GM12878 (cell line): ENCODE data around the gene BRF1. TPM values are rescaled to one million over a fixed set of nuclear protein-coding genes. Genes with fewer than 3 reads are reported as not detected.

Experiments used
- ATAC-seq: fragments of 200-7000 bp; cut with Tn5 transposase; 3 replicates; pipeline ENCODE4 v1.9.1; 2020; ENCODE audit warnings: mild to moderate bottlenecking, moderate library complexity
- BruUV-seq: library from RNA; stranded (reverse); fragments of 400-500 nt; replicated peaks from 2 replicates; lab custom pipeline; 2021; lab: Mats Ljungman, UMichigan
- CTCF ChIA-PET: fragments of 300-600 bp; sonication (Branson Sonifier 250); formaldehyde crosslinking; extraction: SDS; loops from one replicate; lab custom pipeline; 2021; ENCODE audit warnings: inconsistent platforms; lab: Yijun Ruan, JAX
- POLR2A ChIA-PET: fragments of 350-600 bp; formaldehyde crosslinking; extraction: SDS; loops from one replicate; lab custom pipeline; 2021; ENCODE audit warnings: inconsistent platforms; lab: Charles Lee
- RAD21 ChIA-PET: fragments of 300-600 bp; sonication (Branson Sonifier 250); formaldehyde crosslinking; loops from one replicate; lab custom pipeline; 2023; ENCODE audit warnings: antibody characterized with exemption; ENCODE audit not compliant: unreplicated experiment; lab: Charles Lee
- SMC1A ChIA-PET: fragments of 300-600 bp; sonication (Branson Sonifier 250); formaldehyde crosslinking; loops from one replicate; lab custom pipeline; 2023; ENCODE audit not compliant: unreplicated experiment, uncharacterized antibody; lab: Charles Lee
- DNase-seq: peaks from one replicate; pipeline ENCODE4 v3.0.0-alpha.2; 2011; ENCODE audit warnings: low read depth, low spot score
- FAIRE-seq: peaks from 3 replicates; lab custom pipeline; 2011; peaks lifted over from hg19 to GRCh38; lab: Jason Lieb, UNC
- H2AFZ ChIP-seq: 2 replicates; pipeline ENCODE4 v1.6.0; 2011; ENCODE audit warnings: low read depth, low read length, control low read depth; ENCODE audit not compliant: control insufficient read depth
- H3K27ac ChIP-seq: 2 replicates; pipeline ENCODE4 v1.5.1; 2011; ENCODE audit warnings: control low read depth; ENCODE audit not compliant: control insufficient read depth, insufficient read depth
- H3K27me3 ChIP-seq, 2 experiments: replicated peaks in 1 of 2; 2 replicates each; pipeline versions ENCODE4 v1.6.0 to v1.6.1; 2011; ENCODE audit warnings: low read length in 1 of 2; ENCODE audit not compliant: control insufficient read depth in 2 of 2, insufficient read depth in 2 of 2
- H3K36me3 ChIP-seq, 2 experiments: 2 replicates each; pipeline ENCODE4 v1.5.1; 2011; ENCODE audit warnings: low read length in 1 of 2; ENCODE audit not compliant: control insufficient read depth in 2 of 2, insufficient read depth in 2 of 2
- H3K4me1 ChIP-seq: 2 replicates; pipeline ENCODE4 v1.6.1; 2011; ENCODE audit warnings: mild to moderate bottlenecking, low read length, moderate library complexity, mixed read lengths; ENCODE audit not compliant: control insufficient read depth, insufficient read depth
- H3K4me2 ChIP-seq: 2 replicates; pipeline ENCODE4 v1.6.0; 2011; ENCODE audit warnings: control low read depth; ENCODE audit not compliant: control insufficient read depth, insufficient read depth
- H3K4me3 ChIP-seq: fragments of 200-600 bp; sonication (generic); 2 replicates; pipeline ENCODE4 v1.5.1; 2016
- H3K79me2 ChIP-seq: 2 replicates; pipeline ENCODE4 v1.6.0; 2011; ENCODE audit warnings: low read length; ENCODE audit not compliant: control insufficient read depth, insufficient read depth
- H3K9ac ChIP-seq: 2 replicates; pipeline ENCODE4 v1.8.0; 2011; ENCODE audit warnings: low read length, control low read depth, mixed read lengths; ENCODE audit not compliant: control insufficient read depth, insufficient read depth
- H3K9me3 ChIP-seq: replicated peaks from 3 replicates; pipeline ENCODE4 v1.5.1; 2011; ENCODE audit warnings: mild to moderate bottlenecking, low read length; ENCODE audit not compliant: control insufficient read depth, insufficient read depth
- H4K20me1 ChIP-seq: 2 replicates; pipeline ENCODE4 v1.6.0; 2011; ENCODE audit not compliant: control insufficient read depth, insufficient read depth
- ATF3 ChIP-seq: IDR thresholded peaks from 2 replicates; pipeline ENCODE4 v1.6.1; 2011; ENCODE audit warnings: low read depth, mild to moderate bottlenecking, low read length, moderate library complexity, borderline replicate concordance; ENCODE audit errors: extremely low read depth
- BHLHE40 ChIP-seq, 2 experiments: fragments of 450-650 bp in 1 of 2; IDR thresholded peaks; 2 replicates each; pipeline ENCODE4 v1.6.1; 2011 to 2017; ENCODE audit warnings: low read depth in 2 of 2, borderline replicate concordance in 1 of 2, improper control_type of control experiment in 1 of 2, low read length in 1 of 2, mild to moderate bottlenecking in 1 of 2
- HDAC6 ChIP-seq: fragments of 200-600 bp; sonication (generic); IDR thresholded peaks from one replicate; pipeline ENCODE4 v1.8.0; 2017; ENCODE audit warnings: antibody characterized with exemption; ENCODE audit not compliant: unreplicated experiment
- HDGF ChIP-seq: fragments of 450-650 bp; IDR thresholded peaks from 2 replicates; pipeline ENCODE4 v1.6.1; 2016; ENCODE audit warnings: antibody characterized with exemption
- HSF1 ChIP-seq: fragments of 150-350 bp; IDR thresholded peaks from 2 replicates; pipeline ENCODE4 v1.6.1; 2014; ENCODE audit warnings: mild to moderate bottlenecking, low read depth, low read length
- IRF4 ChIP-seq: IDR thresholded peaks from 2 replicates; pipeline ENCODE4 v1.6.1; 2011; ENCODE audit warnings: low read depth, low read length
- JUND ChIP-seq: IDR thresholded peaks from 2 replicates; pipeline ENCODE4 v1.6.1; 2012; ENCODE audit warnings: low read depth, mild to moderate bottlenecking, low read length, improper control_type of control experiment, moderate library complexity
- MEF2A ChIP-seq: IDR thresholded peaks from 2 replicates; pipeline ENCODE4 v1.6.1; 2011; ENCODE audit warnings: low read depth, mild to moderate bottlenecking, low read length, moderate library complexity; ENCODE audit not compliant: insufficient read depth
- NR2C2 ChIP-seq: IDR thresholded peaks from 2 replicates; pipeline ENCODE4 v1.6.1; 2011; ENCODE audit warnings: borderline replicate concordance, low read depth; ENCODE audit not compliant: control insufficient read depth, insufficient read length
- POLR2AphosphoS2 ChIP-seq: IDR thresholded peaks from 2 replicates; pipeline ENCODE4 v1.6.1; 2011; ENCODE audit warnings: low read depth, mild to moderate bottlenecking, low read length, improper control_type of control experiment, moderate library complexity
- RBBP5 ChIP-seq: fragments of 200-600 bp; sonication (generic); conservative IDR thresholded peaks from 2 replicates; pipeline ENCODE4 v1.6.1; 2016
- SP1 ChIP-seq: IDR thresholded peaks from one replicate; pipeline ENCODE4 v1.6.1; 2011; ENCODE audit warnings: low read depth, low read length
- SREBF2 ChIP-seq: IDR thresholded peaks from 2 replicates; pipeline ENCODE4 v1.6.1; 2012; ENCODE audit warnings: mild to moderate bottlenecking, low read length
- USF1 ChIP-seq: IDR thresholded peaks from 2 replicates; pipeline ENCODE4 v1.6.1; 2011; ENCODE audit warnings: borderline replicate concordance, low read depth, mild to moderate bottlenecking, moderate library complexity, mixed read lengths, low read length; ENCODE audit not compliant: insufficient read depth; ENCODE audit errors: extremely low read length
- ZBED1 ChIP-seq: IDR thresholded peaks from 2 replicates; pipeline ENCODE4 v1.6.1; 2016; ENCODE audit warnings: borderline replicate concordance
- ZBTB11 ChIP-seq: fragments of 450-650 bp; formaldehyde crosslinking; IDR thresholded peaks from 2 replicates; pipeline ENCODE4 v1.5.0; 2022; ENCODE audit warnings: mild to moderate bottlenecking, missing genetic modification characterization
- ZNF217 ChIP-seq: fragments of 450-650 bp; IDR thresholded peaks from 2 replicates; pipeline ENCODE4 v1.6.1; 2017; ENCODE audit warnings: antibody characterized with exemption, mild to moderate bottlenecking
- ZNF24 ChIP-seq: fragments of 450-650 bp; IDR thresholded peaks from 2 replicates; pipeline ENCODE4 v1.6.1; 2017; ENCODE audit warnings: antibody characterized with exemption, mild to moderate bottlenecking
- ZNF622 ChIP-seq: fragments of 450-650 bp; IDR thresholded peaks from 2 replicates; pipeline ENCODE4 v1.6.1; 2017; ENCODE audit warnings: mild to moderate bottlenecking, inconsistent platforms
- WGBS: methylation state at CpG from one replicate; pipeline ENCODE4 v1.1.6; 2016; ENCODE audit warnings: low lambda C conversion rate; ENCODE audit not compliant: insufficient replicate concordance, insufficient coverage; ENCODE audit errors: missing lambda C conversion rate; 5-methylcytosine and 5-hydroxymethylcytosine counted together
- in situ Hi-C: fragments of 300-500 bp; cut with MboI; formaldehyde crosslinking; loops from 9 replicates; pipeline ENCODE4 v1.14.3; 2018; ENCODE audit warnings: mixed read lengths
- intact Hi-C: fragments of 100-400 bp; cut with micrococcal nuclease; formaldehyde crosslinking; loops from one replicate; pipeline ENCODE4 v1.14.2; 2022; ENCODE audit not compliant: unreplicated experiment
- polyA plus RNA-seq, 11 experiments: library from polyadenylated mRNA; depleted of rRNA in 4 of 11; unstranded in 6 of 11; stranded (reverse) in 5 of 11; fragments of >200 nt; fragmentation: Nextera tagmentation in 4 of 11; fragmentation: Illumina TruSeq in 1 of 11; extraction: Ambion mirVana in 4 of 11; extraction: Trizol in 1 of 11; gene quantifications; 1 replicate in 1 of 11; 2 replicates in 10 of 11; pipeline versions ENCODE4 v1.2.1 to v1.2.3, GENCODE V29; 2011 to 2016; ENCODE audit warnings: inconsistent platforms in 2 of 11, missing spikeins in 2 of 11, low read depth in 1 of 11
- total RNA-seq, 4 experiments: library from RNA; depleted of rRNA in 3 of 4; stranded (reverse); fragments of >200 nt in 3 of 4; fragmentation: Illumina TruSeq in 1 of 4; extraction: Trizol in 1 of 4; gene quantifications; 2 replicates each; pipeline versions ENCODE4 v1.2.1 to v1.2.3, GENCODE V29; 2013 to 2021

The BRF1 gene
- total and polyA plus RNA-seq, 10 of the 15 experiments (the other 5 are each of a cell fraction or from before 2014, with no cell fraction given), result 0.21 to 33.5 (median 10.7) TPM

GRCh38 chr14:105268736-105269354 lies 32.0 kb downstream of the BRF1 start:
- ChIA-PET CTCF (no interaction called here), SMC1A (no interaction called here), RAD21 (no interaction called here), POLR2A (no interaction called here)
- DNase-seq, result no peak
- Histone ChIP-seq H3K9ac (no peak overlapping the region), H3K9me3 (no peaks in the 10 kb centered on the region), H3K27me3 (no peaks in the 10 kb centered on the region), H3K4me3 (no peak overlapping the region), H3K79me2 (no peaks in the 10 kb centered on the region; the same call in 1 of the 2 replicates), H3K4me2 (no peak overlapping the region), H3K4me1 (no peaks in the 10 kb centered on the region), H3K27ac (no peak overlapping the region), H3K36me3 (peaks cover 0 to 8% of the 10 kb centered on the region in 2 experiments; a peak in 3 of 4 replicates), H2AFZ (no peak overlapping the region), H4K20me1 (no peaks in the 10 kb centered on the region)
- ATAC-seq, result no peak
- no TSS peak for BruUV-seq
- in situ Hi-C loops, result no loop called here
- whole genome bisulfite sequencing, result 89% methylated on average over 17 of the region's 18 CpGs
- intact Hi-C loops, result no loop called here
- no peak for FAIRE-seq
- TF ChIP-seq USF1, result no peak
- TF ChIP-seq ZNF217, result no peak
- no peak for TF ChIP-seq SREBF2
- no peak for TF ChIP-seq MEF2A
- no peak for TF ChIP-seq ZNF622
- TF ChIP-seq JUND, result no peak
- TF ChIP-seq SP1, result no peak
- TF ChIP-seq POLR2AphosphoS2, result no peak
- TF ChIP-seq ZBTB11, result no peak
- no peak for TF ChIP-seq IRF4
- no peak for TF ChIP-seq HDAC6
- no peak for TF ChIP-seq ZBED1
- TF ChIP-seq HSF1, result no peak
- no peak for TF ChIP-seq NR2C2
- TF ChIP-seq BHLHE40 (IDR thresholded peaks at IDR 0.05; ENCODE audit: borderline replicate concordance in 1 of 2, low read depth in 2 of 2, low read length in 1 of 2), result no peak
- no peak for TF ChIP-seq ZNF24
- no peak for TF ChIP-seq ATF3
- TF ChIP-seq HDGF, result no peak
- no peak for TF ChIP-seq RBBP5
